HG03280 (cell line): ENCODE data around the gene ATP8A2.
"Not testable (repeated sequence)": the region's sequence is repeated elsewhere in the genome, so short reads cannot be mapped to it uniquely, and the experiment has no call there.

ENCODE experiments used
- ATAC-seq: cut with Tn5 transposase; IDR thresholded peaks from one replicate; pipeline ENCODE4 v1.9.1; 2021; ENCODE audit warnings: mild to moderate bottlenecking, moderate library complexity; ENCODE audit not compliant: unreplicated experiment

ATP8A2 gene

DNA sequence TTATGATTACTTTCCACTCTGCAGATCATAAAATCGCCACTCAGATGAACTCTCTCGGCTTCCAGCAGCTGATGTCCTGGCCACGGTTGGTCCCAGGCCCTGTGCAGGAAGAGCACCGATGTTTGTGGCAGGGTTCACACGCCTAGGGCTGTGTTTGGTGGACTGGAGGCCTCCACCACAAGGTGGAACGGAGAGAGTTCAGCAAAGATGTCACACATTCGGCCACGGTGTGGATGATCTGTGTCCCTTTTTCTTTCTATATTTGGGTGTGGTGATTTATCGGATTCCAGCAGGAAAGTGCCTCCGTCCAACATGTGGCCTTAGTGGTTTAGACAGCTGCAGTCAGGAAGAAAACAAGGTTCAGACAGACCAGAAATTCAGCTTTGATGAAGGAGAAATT lies 680.6 kb downstream of the ATP8A2 start:
- no peak for ATAC-seq

DNA sequence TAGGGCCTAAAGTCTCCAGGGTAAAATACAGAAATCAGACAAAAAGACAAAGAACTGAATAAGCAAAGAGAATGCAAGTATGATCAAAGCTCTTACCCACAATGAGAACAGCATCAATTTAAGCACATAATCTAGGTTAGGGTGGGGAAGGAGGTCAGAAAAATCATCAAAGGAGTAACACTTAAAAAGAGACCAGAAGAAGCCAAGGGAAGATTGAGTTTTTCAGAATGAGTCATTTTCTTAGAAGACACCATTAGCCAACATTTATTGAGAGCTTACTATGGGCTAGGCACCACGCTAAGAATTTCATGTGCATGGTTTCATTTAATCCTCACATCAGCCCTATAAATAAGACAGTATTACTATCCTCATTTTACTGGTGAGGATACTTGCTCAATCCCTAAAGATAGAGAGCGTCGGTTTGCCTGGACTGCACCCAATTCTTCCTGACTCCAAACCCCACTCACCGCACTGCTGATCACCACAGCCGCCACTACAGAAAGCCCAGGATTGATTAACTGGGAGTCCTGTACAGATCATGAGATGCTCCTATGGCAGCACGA lies 681.7 kb downstream of the ATP8A2 start:
- ATAC-seq = no peak

DNA sequence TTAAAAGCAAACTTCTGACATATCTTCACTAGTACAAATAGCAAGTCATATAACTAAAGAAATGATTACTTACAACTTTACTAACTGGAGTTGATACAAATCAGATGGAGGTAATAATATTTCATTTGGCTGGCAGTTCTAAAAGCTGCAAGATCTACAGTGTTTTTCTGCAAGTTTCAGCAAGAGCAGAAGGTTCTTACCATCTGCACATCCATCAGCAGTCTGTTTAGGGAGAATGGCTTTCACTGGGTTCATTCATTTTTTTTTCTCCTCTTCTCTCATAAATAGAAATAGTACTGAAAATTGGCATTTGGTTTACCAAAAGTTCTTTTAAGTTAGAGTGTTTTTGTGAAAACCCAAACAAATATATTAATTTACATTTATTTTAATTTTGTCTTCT lies 683.1 kb downstream of the ATP8A2 start:
- ATAC-seq = no peak

DNA sequence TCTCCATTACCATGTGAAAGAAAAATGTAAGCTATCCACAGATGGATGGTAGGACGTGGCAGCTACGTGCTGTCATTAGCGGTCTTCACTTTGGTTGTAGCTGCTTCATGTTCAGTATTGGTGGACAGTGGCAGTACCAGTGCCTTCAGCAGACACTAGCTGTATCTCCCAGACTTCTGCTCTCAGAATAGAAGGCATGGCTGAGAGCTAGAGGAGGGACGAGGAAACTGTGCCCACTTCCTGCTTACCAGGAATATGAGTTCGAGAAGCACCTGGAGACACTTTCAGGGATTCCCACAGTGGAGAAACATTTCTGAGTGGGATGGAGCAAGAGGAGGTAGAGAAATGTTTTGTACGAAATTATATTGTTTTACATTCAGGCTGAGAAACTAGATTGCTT lies 686.9 kb downstream of the ATP8A2 start:
- ATAC-seq = no peak

DNA sequence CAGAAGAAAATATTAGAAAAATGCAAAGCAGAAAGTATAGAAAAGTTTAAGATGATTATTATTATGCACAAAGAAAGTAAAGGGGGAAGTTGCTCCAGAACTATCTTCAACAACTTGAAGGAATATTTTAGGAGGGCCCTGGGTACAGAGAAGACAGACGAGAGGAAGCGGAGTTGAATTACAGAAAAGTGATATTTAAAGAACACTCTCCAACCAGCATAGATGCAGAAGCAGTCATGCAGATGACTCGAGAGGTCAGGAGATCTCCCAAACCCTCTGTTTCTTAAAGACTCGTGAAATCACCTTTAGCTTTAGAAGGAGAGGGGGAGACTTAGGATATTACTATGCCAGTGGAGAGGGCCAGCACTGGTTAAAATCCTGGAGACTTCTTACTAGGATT lies 688.6 kb downstream of the ATP8A2 start:
- no peak for ATAC-seq

DNA sequence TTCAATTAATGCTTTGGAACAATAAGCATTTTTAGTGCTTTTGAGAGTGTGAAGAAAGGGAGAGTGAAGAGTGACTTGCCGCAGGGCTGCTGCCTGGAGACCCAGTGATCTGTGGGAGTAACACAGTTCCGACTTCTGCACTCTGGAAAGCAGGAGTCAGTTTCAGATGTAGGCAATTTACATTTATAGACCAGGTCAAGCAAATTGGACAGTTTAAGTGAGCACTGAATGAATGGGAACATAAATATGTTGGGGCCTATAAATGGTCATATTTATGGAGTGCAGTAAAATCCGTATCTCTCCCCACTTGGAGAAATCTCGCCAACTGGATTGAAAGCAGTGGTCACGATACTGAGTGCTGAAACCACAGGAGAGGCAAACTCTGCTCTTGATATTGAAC lies 689.5 kb downstream of the ATP8A2 start:
- ATAC-seq = no peak

DNA sequence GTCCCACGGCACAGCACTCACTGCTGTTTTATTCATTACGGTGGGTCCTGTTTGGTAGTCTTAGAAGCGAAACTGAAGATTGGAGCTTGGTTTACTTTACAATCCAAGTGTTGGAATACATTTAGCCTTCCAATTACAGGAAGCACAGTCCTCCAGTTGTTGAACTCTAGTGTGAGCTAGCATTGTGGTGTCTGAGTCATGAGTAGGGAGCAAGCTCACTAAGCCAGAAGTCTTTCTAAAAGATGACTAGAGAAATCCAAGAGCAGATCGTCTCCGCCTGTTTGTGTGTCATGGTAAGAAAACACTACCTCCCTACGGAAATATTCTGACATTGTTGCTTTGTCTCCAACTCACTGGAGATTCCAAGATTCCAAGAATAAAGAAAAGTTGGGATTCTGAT lies 690.2 kb downstream of the ATP8A2 start:
- ATAC-seq = no peak

DNA sequence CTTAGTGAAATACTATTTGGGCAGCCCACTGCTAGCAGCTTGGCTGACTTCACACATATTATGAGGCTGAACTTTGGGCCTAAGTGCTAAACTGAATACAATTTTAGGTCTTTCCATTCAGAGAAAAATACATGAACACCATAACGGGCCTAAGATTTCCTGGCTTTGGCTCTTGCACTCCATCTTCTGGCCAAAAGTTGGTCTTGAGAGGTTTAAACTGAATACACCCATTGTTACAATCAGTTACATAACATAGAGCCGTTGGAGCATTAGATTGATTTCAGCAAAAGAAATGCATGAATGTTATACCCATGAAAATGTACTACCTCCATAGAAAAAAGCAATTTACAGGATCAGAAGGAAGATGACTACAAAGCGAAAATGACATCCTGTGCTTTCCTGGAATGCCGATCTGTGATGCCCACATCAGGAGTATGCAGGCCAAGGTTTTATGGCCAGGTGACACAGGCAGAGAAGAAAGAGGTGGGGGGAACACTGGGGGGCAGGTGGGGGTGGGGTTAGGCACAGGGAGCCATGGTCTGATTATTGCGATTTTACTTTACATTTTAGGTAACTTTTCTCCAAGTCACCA lies 691.2 kb downstream of the ATP8A2 start:
- no peak for ATAC-seq

DNA sequence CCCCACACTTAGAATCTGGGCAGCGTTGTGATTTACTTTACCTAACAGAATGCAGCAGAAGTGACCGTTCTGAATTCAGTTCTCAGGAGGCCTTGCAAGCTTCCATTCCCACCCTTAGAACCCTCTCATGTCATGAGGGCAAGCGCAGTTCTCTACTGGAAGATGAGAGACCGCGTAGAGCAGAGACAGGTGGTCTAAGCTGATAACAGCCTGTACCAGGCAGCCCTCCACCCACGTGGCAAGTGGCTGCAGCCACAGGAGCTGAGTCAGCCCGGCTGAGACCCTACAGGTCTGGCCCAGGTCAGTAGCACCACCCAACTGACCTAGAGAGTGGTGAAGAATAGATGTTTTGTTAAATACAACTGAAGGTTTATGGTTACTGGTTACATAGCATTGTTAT lies 694.7 kb downstream of the ATP8A2 start:
- not testable (repeated sequence) for ATAC-seq

DNA sequence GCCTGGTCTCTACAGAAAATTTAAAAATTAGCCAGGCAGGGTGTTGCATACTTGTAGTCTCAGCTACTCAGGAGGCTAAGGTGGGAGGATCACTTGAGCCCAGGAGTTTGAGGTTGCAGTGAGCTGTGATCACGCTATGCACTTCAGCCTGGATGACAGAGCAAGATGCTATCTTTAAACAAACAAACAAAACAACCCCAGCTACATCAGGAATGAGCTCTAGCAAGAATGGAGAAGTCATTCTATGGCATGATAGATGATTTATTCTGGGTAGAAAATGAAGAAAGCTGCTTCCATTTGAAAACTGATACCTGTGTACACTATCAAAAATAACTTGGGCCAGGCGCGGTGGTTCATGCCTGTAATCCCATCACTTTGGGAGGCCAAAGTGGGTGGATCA lies 695.8 kb downstream of the ATP8A2 start:
- no peak for ATAC-seq

DNA sequence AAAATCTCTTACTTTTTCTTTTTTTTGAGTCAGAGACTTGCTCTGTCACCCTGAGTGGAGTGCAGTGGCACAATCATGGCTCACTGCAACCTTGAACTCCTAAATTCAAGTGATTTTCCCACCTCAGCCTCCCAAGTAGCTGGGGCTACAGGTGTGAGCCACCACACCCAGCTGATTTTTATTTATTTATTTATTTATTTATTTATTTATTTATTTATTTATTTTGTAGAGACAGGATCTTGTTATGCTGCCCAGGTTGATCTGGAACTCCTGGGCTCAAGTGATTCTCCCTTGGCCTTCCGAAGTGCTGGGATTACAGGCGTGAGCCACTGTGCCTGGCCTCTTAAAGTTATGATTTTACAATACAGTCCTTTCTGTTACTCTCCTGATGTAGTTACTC lies 696.6 kb downstream of the ATP8A2 start:
- ATAC-seq = not testable (repeated sequence)

DNA sequence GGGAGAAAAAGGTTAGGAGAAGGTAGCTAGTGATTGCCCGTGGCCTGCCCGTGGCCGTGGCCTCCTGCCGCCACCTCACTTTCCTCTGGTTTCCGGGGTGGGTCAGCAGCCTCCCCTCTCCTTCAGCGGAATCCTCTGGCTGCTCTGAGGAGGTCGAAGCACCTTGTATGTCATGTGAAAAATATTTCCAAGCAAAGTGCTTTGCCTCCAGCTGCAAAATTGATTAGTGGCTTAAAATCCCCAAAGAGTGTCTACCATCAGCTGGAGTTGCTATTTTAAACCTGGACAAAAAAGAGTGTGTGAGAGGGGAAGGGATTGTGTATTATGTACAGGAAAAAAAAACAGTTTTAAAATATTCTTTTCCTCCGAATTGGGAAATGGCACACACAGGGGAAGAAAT lies 697.9 kb downstream of the ATP8A2 start:
- not testable (repeated sequence) for ATAC-seq

DNA sequence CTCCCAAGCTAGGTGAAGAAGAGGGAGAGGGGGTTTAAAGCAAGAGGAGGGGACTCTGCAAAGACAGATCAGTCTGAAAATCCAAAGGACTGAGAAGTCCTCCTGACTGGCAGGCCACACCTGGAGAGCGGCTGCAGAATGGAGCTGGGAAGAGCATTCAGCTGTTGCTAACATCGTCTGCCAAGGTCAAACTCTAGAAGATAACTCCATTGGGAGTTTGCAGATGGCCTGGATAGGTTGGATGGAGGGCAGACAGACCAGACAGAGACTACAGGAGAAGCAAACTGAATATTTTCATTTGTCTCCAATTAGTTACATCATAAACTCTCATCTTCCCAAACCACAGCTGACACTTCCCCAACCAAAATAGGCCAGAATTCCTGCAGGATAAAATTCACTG lies 699.9 kb downstream of the ATP8A2 start:
- ATAC-seq = no peak

DNA sequence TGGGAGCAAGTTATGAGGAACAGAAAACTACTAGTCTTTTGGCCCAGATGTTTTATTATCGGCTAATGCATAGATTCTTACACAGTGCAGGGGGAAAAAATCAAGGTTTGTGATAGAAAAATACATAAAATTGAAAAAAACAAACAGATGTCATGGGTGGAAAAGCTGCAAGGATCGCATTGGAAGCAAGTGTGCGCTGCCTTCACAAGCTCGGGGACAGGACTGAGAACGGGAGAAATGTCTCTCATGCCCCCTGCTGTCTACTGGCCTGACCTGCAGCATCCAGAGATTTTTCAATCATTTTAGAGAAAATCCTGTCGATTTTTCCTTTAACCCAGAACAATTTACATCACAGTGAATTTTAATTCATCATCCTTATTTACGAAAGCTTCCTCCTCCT lies 700.6 kb downstream of the ATP8A2 start:
- not testable (repeated sequence) for ATAC-seq

DNA sequence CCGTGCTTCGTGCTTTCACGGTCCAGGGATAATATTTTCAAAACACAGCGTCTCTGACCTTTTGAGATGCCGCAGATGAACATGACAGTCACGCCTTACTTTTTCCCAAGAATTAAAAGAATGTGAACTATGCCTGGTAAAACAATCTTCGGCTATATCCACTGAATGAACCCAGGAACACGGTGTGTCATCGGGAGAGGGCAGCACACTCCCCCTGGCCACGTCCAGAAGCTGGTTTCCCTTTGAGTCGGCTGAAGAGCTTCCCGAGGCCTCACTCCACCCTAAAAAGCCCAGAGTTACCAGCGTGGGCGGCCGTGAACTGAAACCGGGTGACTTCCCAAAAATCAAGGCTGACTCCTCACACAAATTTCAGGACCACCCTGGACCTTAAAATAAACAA lies 702.9 kb downstream of the ATP8A2 start:
- ATAC-seq = no peak
